NT2/D1 (cell line): Measurements from ENCODE around the gene FPGT.

Experiments used
- SUZ12 ChIP-seq: IDR thresholded peaks from 2 replicates; pipeline ENCODE4 v1.6.1; 2011; ENCODE audit not compliant: insufficient read length, insufficient read depth; ENCODE audit errors: extremely low read depth
- YY1 ChIP-seq: IDR thresholded peaks from 2 replicates; pipeline ENCODE4 v1.6.1; 2011; ENCODE audit not compliant: insufficient read length, insufficient read depth
- ZNF274 ChIP-seq: IDR thresholded peaks from 2 replicates; pipeline ENCODE4 v1.6.1; 2011; ENCODE audit warnings: mild to moderate bottlenecking, low read depth, low read length

DNA sequence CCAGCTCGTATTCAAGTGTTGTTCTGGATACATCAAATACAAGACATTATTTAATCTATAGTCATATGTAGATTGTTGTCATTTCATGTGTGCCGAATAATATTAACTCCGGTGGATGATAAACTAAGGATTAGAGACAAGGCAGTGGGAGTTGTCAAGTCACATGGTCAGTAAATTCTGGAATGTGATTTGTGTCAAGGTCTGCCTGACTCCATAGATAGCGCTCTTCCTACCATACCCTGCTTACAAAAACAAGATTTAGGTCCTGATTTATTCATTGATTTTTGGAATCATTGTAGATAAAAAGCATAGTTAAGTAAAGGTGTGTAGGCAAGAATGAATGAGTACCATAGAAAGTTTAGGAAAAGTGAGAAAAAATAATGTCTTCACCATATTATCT, 39.7 kb downstream of the FPGT start:
- TF ChIP-seq SUZ12 (no peak), ZNF274 (no peak), YY1 (no peak)
